Fibroblast of skin of back (primary cell): ENCODE data around the gene ATXN7L1.
A peak's percentile ranks its signal among the peaks of the same experiment; 100 is the strongest.
"Not testable (repeated sequence)": the region's sequence is repeated elsewhere in the genome, so short reads cannot be mapped to it uniquely, and the experiment has no call there.

Source experiments
- DNase-seq: peaks from one replicate; pipeline ENCODE4 v3.0.0-alpha.2; 2013

The ATXN7L1 gene

GRCh38 chr7:105743351-105744090 lies 132.9 kb downstream of the ATXN7L1 start:
- no peak for DNase-seq

- DNase-seq: no peak
Observed at GRCh38 chr7:105742787-105743186, 133.6 kb downstream of the ATXN7L1 start.

- DNase-seq: no peak
Observed at GRCh38 chr7:105741982-105742381, 134.4 kb downstream of the ATXN7L1 start.

- no peak for DNase-seq
Observed at GRCh38 chr7:105738133-105738532, 138.3 kb downstream of the ATXN7L1 start.

DNA sequence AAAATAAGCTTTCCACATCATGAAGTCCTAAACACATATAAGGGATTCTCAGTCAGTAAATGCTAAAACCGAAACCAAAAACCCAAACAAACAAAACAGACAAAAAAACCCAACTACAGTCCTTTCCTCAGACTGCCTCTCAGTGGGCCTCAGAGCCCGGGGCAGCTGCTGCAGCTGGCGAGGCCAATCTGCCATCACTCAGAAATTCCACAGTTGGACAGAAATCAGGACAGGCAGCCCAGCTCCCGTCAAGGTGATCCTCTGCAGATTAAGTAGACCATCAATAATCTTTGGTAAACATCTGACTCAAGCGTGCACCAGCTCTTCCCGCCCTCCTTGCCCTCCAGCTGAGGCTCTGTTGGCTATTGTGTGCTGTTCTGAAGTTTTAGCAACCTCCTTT lies 142.2 kb downstream of the ATXN7L1 start:
- no peak for DNase-seq

DNA sequence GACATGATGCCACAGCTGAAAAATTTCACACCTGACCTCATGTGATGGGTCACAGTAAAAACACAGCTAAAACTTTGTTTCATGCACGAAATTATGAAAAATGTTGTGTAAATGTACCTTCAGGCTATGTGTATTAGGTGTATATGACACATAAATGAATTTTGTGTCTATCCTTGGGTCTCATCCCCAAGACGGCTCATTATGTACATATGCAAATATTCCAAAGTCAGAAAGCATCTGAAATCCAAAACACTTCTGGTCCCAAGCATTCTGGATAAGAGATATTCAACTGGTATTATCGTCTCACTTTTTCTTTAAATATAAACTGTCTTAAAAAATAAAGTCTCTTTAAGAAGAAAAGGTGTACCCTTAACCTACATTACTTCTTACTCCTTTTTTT lies 145.4 kb downstream of the ATXN7L1 start:
- DNase-seq: no peak

DNA sequence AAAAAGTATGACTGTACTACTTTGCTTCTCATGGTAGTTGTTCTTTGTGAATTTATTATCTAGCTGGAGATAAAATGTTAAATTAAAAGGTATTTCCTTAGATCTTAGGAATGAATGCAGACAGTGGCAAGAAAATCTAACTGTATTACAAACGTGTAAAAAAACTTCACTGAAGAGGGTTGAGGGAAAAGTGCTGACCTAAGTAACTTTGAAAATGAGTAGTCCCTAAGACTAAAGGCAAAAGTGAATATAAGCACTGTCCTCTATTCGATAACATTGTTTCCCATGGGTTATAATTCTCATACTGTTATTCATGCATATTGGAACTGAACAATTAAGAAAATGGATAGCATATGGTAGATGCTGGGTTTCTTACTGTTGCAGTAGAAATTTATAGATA lies 148.4 kb downstream of the ATXN7L1 start:
- no peak for DNase-seq

- DNase-seq: no peak
Observed at GRCh38 chr7:105724688-105725087, 151.7 kb downstream of the ATXN7L1 start.

DNA sequence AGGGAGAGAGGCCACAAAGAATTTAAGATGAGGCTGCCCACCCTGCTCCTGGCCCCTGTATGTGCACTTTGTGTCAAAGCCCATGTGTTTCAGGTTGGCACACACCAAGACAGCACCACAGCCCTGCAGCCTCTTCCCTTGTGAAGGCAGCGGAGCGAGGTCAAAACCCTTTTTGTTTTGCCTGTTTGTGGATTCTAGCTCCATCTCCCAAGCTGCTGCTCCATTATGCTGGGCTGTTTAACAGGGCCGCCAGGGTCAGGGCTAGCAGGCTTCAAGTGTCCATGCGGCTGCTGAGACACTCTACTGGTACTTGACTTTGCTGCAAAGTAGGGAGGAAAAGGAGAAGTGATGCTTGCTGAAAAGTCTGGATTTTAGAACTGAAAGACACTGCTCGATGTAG lies 152.8 kb downstream of the ATXN7L1 start:
- DNase-seq: no peak

- DNase-seq: no peak
Observed at GRCh38 chr7:105721571-105722104, 154.8 kb downstream of the ATXN7L1 start.

GRCh38 chr7:105719919-105720318 lies 156.5 kb downstream of the ATXN7L1 start:
- DNase-seq: no peak

GRCh38 chr7:105719395-105719794 lies 157.0 kb downstream of the ATXN7L1 start:
- DNase-seq: no peak

GRCh38 chr7:105718511-105718925 lies 157.9 kb downstream of the ATXN7L1 start:
- DNase-seq: no peak

GRCh38 chr7:105715528-105715927 lies 160.9 kb downstream of the ATXN7L1 start:
- no peak for DNase-seq

GRCh38 chr7:105713488-105714465 lies 162.6 kb downstream of the ATXN7L1 start:
- peak; percentile 60 for DNase-seq

- DNase-seq: no peak
Observed at GRCh38 chr7:105712877-105713276, 163.5 kb downstream of the ATXN7L1 start.

GRCh38 chr7:105711726-105712402 lies 164.5 kb downstream of the ATXN7L1 start:
- no peak for DNase-seq

GRCh38 chr7:105710720-105711119 lies 165.7 kb downstream of the ATXN7L1 start:
- DNase-seq: not testable (repeated sequence)

GRCh38 chr7:105708763-105709080 lies 167.7 kb downstream of the ATXN7L1 start:
- no peak for DNase-seq

GRCh38 chr7:105707967-105708762 lies 168.2 kb downstream of the ATXN7L1 start:
- no peak for DNase-seq

DNA sequence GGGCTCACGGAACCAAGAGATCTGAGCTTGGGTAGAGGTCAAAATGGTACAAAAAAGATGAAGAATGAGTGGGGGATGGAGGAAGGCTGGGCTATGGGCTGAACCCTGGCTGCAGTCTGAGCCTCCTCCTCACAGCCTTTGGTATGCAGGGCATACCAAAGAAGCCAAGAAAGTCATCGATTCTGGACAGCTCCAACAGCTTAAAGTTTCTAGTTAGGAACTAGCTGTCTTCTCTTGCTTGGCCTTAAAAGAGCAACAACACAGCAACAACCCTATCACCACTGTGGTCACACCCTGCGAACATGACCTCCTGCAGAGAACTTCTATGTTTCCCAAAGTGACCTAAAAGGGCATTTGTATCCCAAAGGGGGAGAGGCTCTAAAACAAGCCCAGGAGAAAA lies 169.0 kb downstream of the ATXN7L1 start:
- DNase-seq: peak; percentile 13

DNA sequence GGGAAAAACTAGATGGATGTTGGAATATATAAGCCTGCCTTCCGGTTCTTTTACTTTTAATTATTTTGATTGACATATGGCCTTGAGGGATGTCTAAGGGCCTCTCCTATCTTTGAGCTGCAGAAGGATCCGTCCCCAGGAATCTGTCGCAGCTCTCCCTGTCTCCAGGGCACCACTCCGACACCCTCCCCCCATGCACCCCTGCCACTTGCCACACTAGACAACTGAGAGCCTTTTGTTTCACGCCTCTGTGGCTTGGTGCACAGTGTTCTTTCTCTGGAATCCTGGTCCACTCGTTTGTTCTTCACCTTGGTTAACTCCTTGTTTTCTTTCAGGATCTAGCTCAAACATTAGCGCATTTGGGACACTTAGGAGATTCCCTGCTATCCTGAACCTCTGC lies 171.0 kb downstream of the ATXN7L1 start:
- DNase-seq: no peak
